ENCODE results near the gene ITPRID2.

Gene ITPRID2

GRCh38 chr2:181891258-181891965 lies at the start of gene ITPRID2:
ITPRID2 (plus strand) TSS chr2:181891730; CDS start chr2:181892067, 337 bp downstream.
- peak; percentile 61 to 95 (median 70) for DNase-seq
- intact Hi-C loops (cut with DNase I): loop anchor here (5.0 to 10.0 kb wide), 5 partner anchors 44 to 909 kb away; partner anchors contain the start of gene UBE2E3

GRCh38 chr2:181844551-181845290 lies 46.8 kb upstream of the ITPRID2 start:
- no peak for DNase-seq
- intact Hi-C loops (cut with DNase I): loop anchor here (5.0 kb wide), 1 partner anchor 48 kb away; the partner anchor contains the start of gene ITPRID2

GRCh38 chr2:181846399-181847197 lies 44.9 kb upstream of the ITPRID2 start:
- no peak for DNase-seq
- intact Hi-C loops (cut with DNase I): loop anchor here (5.0 kb wide), 1 partner anchor 46 kb away; the partner anchor contains the start of gene ITPRID2

- no peak for DNase-seq
- intact Hi-C loops (cut with DNase I): loop anchor here (5.0 kb wide), 1 partner anchor 45 kb away; the partner anchor contains the start of gene ITPRID2
Observed at GRCh38 chr2:181847198-181847556, 44.4 kb upstream of the ITPRID2 start.

- intact Hi-C loops (cut with DNase I): loop anchor here (5.0 kb wide), 1 partner anchor 45 kb away; the partner anchor contains the start of gene ITPRID2
- no peak for DNase-seq
Observed at GRCh38 chr2:181847702-181848101, 43.8 kb upstream of the ITPRID2 start.

GRCh38 chr2:181848261-181848886 lies 43.2 kb upstream of the ITPRID2 start:
- DNase-seq: no peak
- intact Hi-C loops (cut with DNase I): loop anchor here (5.0 kb wide), 1 partner anchor 44 kb away; the partner anchor contains the start of gene ITPRID2

GRCh38 chr2:181849601-181850000 lies 41.9 kb upstream of the ITPRID2 start:
- DNase-seq: no peak
- intact Hi-C loops (cut with DNase I): loop anchor here (5.0 kb wide), 1 partner anchor 43 kb away; the partner anchor contains the start of gene ITPRID2

GRCh38 chr2:181850936-181851560 lies 40.5 kb upstream of the ITPRID2 start:
- intact Hi-C loops (cut with DNase I): no loop called here
- DNase-seq: no peak

- DNase-seq: no peak
- intact Hi-C loops (cut with DNase I): no loop called here
Observed at GRCh38 chr2:181851726-181852125, 39.8 kb upstream of the ITPRID2 start.

GRCh38 chr2:181853696-181854095 lies 37.8 kb upstream of the ITPRID2 start:
- intact Hi-C loops (cut with DNase I): no loop called here
- no peak for DNase-seq

GRCh38 chr2:181857483-181857882 lies 34.0 kb upstream of the ITPRID2 start:
- intact Hi-C loops (cut with DNase I): no loop called here
- DNase-seq: no peak

GRCh38 chr2:181858600-181858999 lies 32.9 kb upstream of the ITPRID2 start:
- DNase-seq: no peak
- intact Hi-C loops (cut with DNase I): no loop called here

GRCh38 chr2:181859123-181859522 lies 32.4 kb upstream of the ITPRID2 start:
- DNase-seq: no peak
- intact Hi-C loops (cut with DNase I): no loop called here

GRCh38 chr2:181859803-181860202 lies 31.7 kb upstream of the ITPRID2 start:
- intact Hi-C loops (cut with DNase I): no loop called here
- DNase-seq: no peak

GRCh38 chr2:181861379-181861778 lies 30.2 kb upstream of the ITPRID2 start:
- intact Hi-C loops (cut with DNase I): no loop called here
- DNase-seq: no peak

- intact Hi-C loops (cut with DNase I): no loop called here
- DNase-seq: no peak
Observed at GRCh38 chr2:181862583-181863281, 28.8 kb upstream of the ITPRID2 start.

GRCh38 chr2:181872178-181872577 lies 19.4 kb upstream of the ITPRID2 start:
- intact Hi-C loops (cut with DNase I): no loop called here

GRCh38 chr2:181876614-181877063 lies 14.9 kb upstream of the ITPRID2 start:
- DNase-seq: no peak
- intact Hi-C loops (cut with DNase I): no loop called here

More at GRCh38 chr2:181872178-181872577, 19.4 kb upstream of the ITPRID2 start:
- no peak for DNase-seq

GRCh38 chr2:181877181-181877664 lies 14.3 kb upstream of the ITPRID2 start:
- intact Hi-C loops (cut with DNase I): no loop called here

More at GRCh38 chr2:181877181-181877664, 14.3 kb upstream of the ITPRID2 start:
- no peak for DNase-seq

Measured in posterior cingulate gyrus (tissue), 11 donors.